COLO668 (cell line): Measurements from ENCODE around the gene UBA3.

ENCODE experiments used
- DNase-seq: peaks from one replicate; lab custom pipeline; 2025; ENCODE audit not compliant: unreplicated experiment; lab: John Stamatoyannopoulos, UW

UBA3 gene

GRCh38 chr3:69012800-69013252 is 67.3 kb downstream of the UBA3 start:
- no peak for DNase-seq

- DNase-seq, result no peak
These were observed 67.9 kb downstream of the UBA3 start for GRCh38 chr3:69012100-69012799.

GRCh38 chr3:69011096-69011730 is 69.0 kb downstream of the UBA3 start:
- DNase-seq, result no peak

GRCh38 chr3:69009559-69010410 is 70.4 kb downstream of the UBA3 start:
- no peak for DNase-seq

GRCh38 chr3:69008980-69009379 is 71.2 kb downstream of the UBA3 start:
- DNase-seq, result no peak

DNA sequence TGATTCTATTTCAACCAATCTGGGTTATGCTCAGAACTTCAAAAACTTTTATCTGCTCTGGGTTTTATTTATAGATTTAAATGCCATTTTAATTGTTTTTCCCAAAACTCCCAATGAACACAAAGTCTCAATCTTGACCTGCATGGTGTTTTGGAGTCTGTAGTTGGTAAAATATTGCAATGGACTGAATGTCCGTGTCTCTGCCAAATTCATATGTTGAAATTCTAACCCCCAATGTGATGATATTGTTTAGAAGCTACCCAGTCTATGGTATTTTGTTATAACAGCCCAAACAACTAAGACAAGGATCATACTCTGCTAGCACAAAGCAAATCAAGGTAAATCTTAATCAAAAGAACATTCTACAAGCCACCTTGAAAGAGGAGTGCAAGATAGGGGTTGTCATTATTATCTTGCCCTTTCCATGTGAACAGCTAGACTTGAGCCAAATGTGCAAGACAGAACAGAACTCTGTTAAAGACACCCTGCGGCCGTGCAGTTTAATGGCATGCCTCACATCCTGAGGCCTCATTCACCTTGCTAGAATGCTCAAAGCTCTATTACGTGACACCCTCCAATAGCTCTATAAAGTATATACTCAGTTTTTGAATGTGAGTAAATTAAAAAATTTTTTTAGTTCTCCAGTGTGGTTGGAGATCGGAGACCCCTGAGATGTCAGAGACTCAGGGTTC is 74.2 kb downstream of the UBA3 start:
- no peak for DNase-seq

DNA sequence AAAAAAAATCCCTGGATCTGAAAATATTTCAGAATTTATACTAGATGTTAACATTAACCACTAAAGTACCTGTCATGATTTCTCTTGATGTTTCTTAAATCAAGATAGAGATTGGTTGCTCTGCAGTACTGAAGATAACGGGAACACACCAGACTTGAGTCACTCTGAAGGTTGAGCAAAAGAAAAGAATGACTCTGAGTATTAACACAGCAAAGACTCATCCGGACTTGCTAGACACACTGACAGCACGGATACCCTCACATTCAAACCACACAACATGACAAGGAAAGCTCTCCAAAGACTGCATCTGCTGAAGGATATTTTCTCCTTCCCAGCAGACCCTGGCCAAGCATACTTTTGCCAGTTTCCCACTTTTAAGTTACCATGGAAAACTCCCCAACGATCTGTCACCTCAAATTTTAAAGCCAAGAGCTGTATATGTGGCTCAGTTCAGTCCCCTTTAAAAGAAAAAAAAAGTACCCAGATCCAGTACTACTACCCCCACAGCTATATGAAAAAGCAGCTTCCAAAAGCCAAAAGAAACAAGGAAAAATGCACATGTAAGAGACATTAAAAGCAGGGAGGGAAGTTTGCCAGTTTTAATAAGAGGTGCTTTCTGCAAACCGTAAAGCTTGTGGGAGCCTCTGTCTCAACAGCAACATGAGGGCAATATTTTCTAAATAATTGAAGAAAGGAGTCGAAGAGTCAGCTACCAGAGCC is 74.9 kb downstream of the UBA3 start:
- DNase-seq, result no peak
